CD14-positive monocyte (primary cell): ENCODE data around the gene NEU1. TPM values are rescaled to one million over a fixed set of nuclear protein-coding genes. Genes with fewer than 3 reads are reported as not detected.

ENCODE experiments used
- DNase-seq, 3 donors: peaks; one replicate each; pipeline ENCODE4 v3.0.0-alpha.2; 2011 to 2022
- H2AFZ ChIP-seq: 2 replicates; pipeline ENCODE4 v1.6.0; 2012; ENCODE audit warnings: mild to moderate bottlenecking, low read depth, low read length, inconsistent platforms; ENCODE audit not compliant: insufficient read depth, poor library complexity, severe bottlenecking
- H3K27ac ChIP-seq, 2 donors: 1 replicate in 1 of 2; 2 replicates in 1 of 2; pipeline ENCODE4 v1.5.1; 2012 to 2013; ENCODE audit warnings: low read length in 2 of 2, control low read depth in 1 of 2, inconsistent platforms in 1 of 2, low read depth in 1 of 2, mild to moderate bottlenecking in 1 of 2
- H3K27me3 ChIP-seq, 2 donors: one replicate each; pipeline versions ENCODE4 v1.6.0 to v1.6.1; 2011 to 2013; ENCODE audit warnings: low read length in 2 of 2; ENCODE audit not compliant: control insufficient read depth in 2 of 2, insufficient read depth in 2 of 2
- H3K36me3 ChIP-seq, 2 donors: replicated peaks in 1 of 2; 1 replicate in 1 of 2; 2 replicates in 1 of 2; pipeline versions ENCODE4 v1.5.1 to v1.6.1; 2012 to 2013; ENCODE audit warnings: low read length in 2 of 2, control low read depth in 1 of 2, inconsistent platforms in 1 of 2, mild to moderate bottlenecking in 1 of 2; ENCODE audit not compliant: insufficient read depth in 2 of 2, control insufficient read depth in 1 of 2
- H3K4me1 ChIP-seq, 2 donors: 1 replicate in 1 of 2; 2 replicates in 1 of 2; pipeline versions ENCODE4 v1.5.1 to v1.6.1; 2012 to 2013; ENCODE audit warnings: low read length in 2 of 2, control low read depth in 1 of 2, inconsistent platforms in 1 of 2, mild to moderate bottlenecking in 1 of 2, moderate library complexity in 1 of 2; ENCODE audit not compliant: insufficient read depth in 2 of 2, control insufficient read depth in 1 of 2
- H3K4me2 ChIP-seq: replicated peaks from 2 replicates; pipeline ENCODE3; 2012; ENCODE audit warnings: low read length, moderate library complexity, mild to moderate bottlenecking; ENCODE audit not compliant: poor library complexity, severe bottlenecking; ENCODE audit errors: extremely low read depth
- H3K4me3 ChIP-seq, 3 experiments: fragments of 200-600 bp in 1 of 3; sonication (generic) in 1 of 3; replicated peaks in 1 of 3; 1 replicate in 2 of 3; 2 replicates in 1 of 3; pipeline ENCODE4 v1.5.1; 2011 to 2013; ENCODE audit warnings: low read length in 3 of 3, mild to moderate bottlenecking in 3 of 3, control low read depth in 2 of 3, low read depth in 2 of 3, inconsistent platforms in 1 of 3, moderate library complexity in 1 of 3
- H3K79me2 ChIP-seq: 2 replicates; pipeline ENCODE4 v1.6.0; 2012; ENCODE audit warnings: mild to moderate bottlenecking, control low read depth, inconsistent platforms, low read length, moderate library complexity; ENCODE audit not compliant: insufficient read depth
- H3K9ac ChIP-seq: 2 replicates; pipeline ENCODE4 v1.6.0; 2017; ENCODE audit warnings: low read length, mild to moderate bottlenecking; ENCODE audit not compliant: insufficient read depth, poor library complexity, severe bottlenecking
- H3K9me3 ChIP-seq, 2 donors: replicated peaks in 1 of 2; 1 replicate in 1 of 2; 2 replicates in 1 of 2; pipeline versions ENCODE4 v1.5.1 to v1.6.1; 2012 to 2013; ENCODE audit warnings: low read length in 2 of 2, control low read depth in 1 of 2; ENCODE audit not compliant: control insufficient read depth in 1 of 2, insufficient read depth in 1 of 2
- H4K20me1 ChIP-seq: 2 replicates; pipeline ENCODE4 v1.6.0; 2012; ENCODE audit warnings: mild to moderate bottlenecking, low read length, control low read depth, moderate library complexity; ENCODE audit not compliant: insufficient read depth
- H3K27ac Mint-ChIP-seq, 7 donors: one replicate each; pipeline ENCODE4 v1.8.0; 2020; ENCODE audit warnings: mild to moderate bottlenecking in 7 of 7, mixed read lengths in 7 of 7, moderate library complexity in 6 of 7, inconsistent platforms in 2 of 7
- H3K27me3 Mint-ChIP-seq, 3 donors: one replicate each; pipeline ENCODE4 v1.8.0; 2021 to 2022; ENCODE audit warnings: low read depth in 3 of 3, mild to moderate bottlenecking in 3 of 3, mixed read lengths in 3 of 3, moderate library complexity in 3 of 3, inconsistent platforms in 1 of 3
- H3K36me3 Mint-ChIP-seq, 2 donors: one replicate each; pipeline ENCODE4 v1.8.0; 2020; ENCODE audit warnings: mixed read lengths in 2 of 2, inconsistent platforms in 1 of 2, mild to moderate bottlenecking in 1 of 2
- H3K4me1 Mint-ChIP-seq: one replicate; pipeline ENCODE4 v1.8.0; 2020; ENCODE audit warnings: mild to moderate bottlenecking, mixed read lengths
- H3K4me3 Mint-ChIP-seq, 2 donors: one replicate each; pipeline ENCODE4 v1.8.0; 2020; ENCODE audit warnings: mild to moderate bottlenecking in 2 of 2, mixed read lengths in 2 of 2, moderate library complexity in 1 of 2
- H3K9me3 Mint-ChIP-seq, 7 donors: one replicate each; pipeline ENCODE4 v1.8.0; 2020 to 2022; ENCODE audit warnings: mixed read lengths in 7 of 7, mild to moderate bottlenecking in 6 of 7, moderate library complexity in 6 of 7, inconsistent platforms in 2 of 7
- WGBS: methylation state at CpG from one replicate; pipeline ENCODE4 v1.1.5; 2013; ENCODE audit warnings: missing lambda C conversion rate; ENCODE audit not compliant: insufficient coverage; 5-methylcytosine and 5-hydroxymethylcytosine counted together
- intact Hi-C, 2 donors: fragments of 100-400 bp; cut with micrococcal nuclease; formaldehyde crosslinking; loops; one replicate each; pipeline versions ENCODE4 v1.15.0 to v1.15.1; 2023
- polyA plus RNA-seq, 3 donors: library from polyadenylated mRNA; depleted of rRNA in 1 of 3; unstranded in 2 of 3; stranded (reverse) in 1 of 3; fragments of 300-500 nt in 2 of 3; fragments of >200 nt in 1 of 3; fragmentation: Illumina TruSeq in 2 of 3; gene quantifications; 1 replicate in 2 of 3; 2 replicates in 1 of 3; pipeline ENCODE4 v1.2.3, GENCODE V29; 2012 to 2021
- TF ChIP-seq, protein P1 (sequence below): fragments of 200-600 bp; IDR thresholded peaks from one replicate; pipeline ENCODE4 v1.8.0; 2022; ENCODE audit warnings: antibody characterized with exemption, mild to moderate bottlenecking

Gene NEU1
- polyA plus RNA-seq, 3 donors, result 70.2 to 89.5 (median 81.8) TPM

DNA sequence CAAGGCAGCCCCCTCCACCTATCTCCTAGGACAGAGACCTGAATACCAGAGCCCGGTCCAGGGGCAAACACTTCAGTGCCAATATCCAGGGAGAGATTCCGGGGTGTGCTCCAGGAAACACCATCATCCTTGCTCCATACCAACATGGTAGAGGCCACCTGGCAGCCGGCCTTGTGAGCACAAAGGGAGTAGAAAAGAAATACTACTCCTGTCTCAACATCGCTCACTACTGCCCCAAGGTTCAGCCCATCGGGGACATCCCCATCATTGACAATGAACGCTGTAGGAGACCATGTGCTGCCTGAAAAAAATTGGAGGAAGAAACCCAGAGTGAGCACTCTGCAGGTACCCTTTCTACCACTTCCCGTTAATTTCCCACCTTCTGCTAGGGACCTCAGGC, 1.5 kb downstream of the NEU1 start:
- Histone ChIP-seq H3K4me3 (no peak overlapping the region), H2AFZ (no peak overlapping the region), H4K20me1 (peaks cover 6% of the 10 kb centered on the region), H3K4me2 (no peak overlapping the region), H3K27me3 (no peaks in the 10 kb centered on the region), H3K4me1 (peaks cover 22 to 28% of the 10 kb centered on the region in 2 donors), H3K9ac (no peak overlapping the region), H3K27ac (no peak overlapping the region), H3K36me3 (peaks cover 36 to 47% of the 10 kb centered on the region in 2 donors), H3K79me2 (peaks cover 16% of the 10 kb centered on the region), H3K9me3 (no peaks in the 10 kb centered on the region)
- no peak for DNase-seq
- Mint-ChIP-seq H3K36me3 (peaks cover 35 to 53% of the 10 kb centered on the region in 2 donors), H3K4me1 (peaks cover 23% of the 10 kb centered on the region), H3K27ac (peak overlapping the region in 3 of 7 donors; percentile 7 to 50 (median 28)), H3K27me3 (peaks cover 0 to 2% (median 2%) of the 10 kb centered on the region in 3 donors), H3K9me3 (peaks cover 0 to 2% (median 0%) of the 10 kb centered on the region in 7 donors), H3K4me3 (no peak overlapping the region)
- intact Hi-C loops, result loop anchor here (5.0 to 10.0 kb wide), 2 partner anchors 36 to 316 kb away; partner anchors contain the start of genes ATP6V1G2 (in 1 of the 2), DDX39B (in 1 of the 2), EHMT2 (in 1 of the 2) and NFKBIL1 (in 1 of the 2)
- 93% methylated on average over 3 of the region's 7 CpGs for WGBS
- TF ChIP-seq, protein P1, sequence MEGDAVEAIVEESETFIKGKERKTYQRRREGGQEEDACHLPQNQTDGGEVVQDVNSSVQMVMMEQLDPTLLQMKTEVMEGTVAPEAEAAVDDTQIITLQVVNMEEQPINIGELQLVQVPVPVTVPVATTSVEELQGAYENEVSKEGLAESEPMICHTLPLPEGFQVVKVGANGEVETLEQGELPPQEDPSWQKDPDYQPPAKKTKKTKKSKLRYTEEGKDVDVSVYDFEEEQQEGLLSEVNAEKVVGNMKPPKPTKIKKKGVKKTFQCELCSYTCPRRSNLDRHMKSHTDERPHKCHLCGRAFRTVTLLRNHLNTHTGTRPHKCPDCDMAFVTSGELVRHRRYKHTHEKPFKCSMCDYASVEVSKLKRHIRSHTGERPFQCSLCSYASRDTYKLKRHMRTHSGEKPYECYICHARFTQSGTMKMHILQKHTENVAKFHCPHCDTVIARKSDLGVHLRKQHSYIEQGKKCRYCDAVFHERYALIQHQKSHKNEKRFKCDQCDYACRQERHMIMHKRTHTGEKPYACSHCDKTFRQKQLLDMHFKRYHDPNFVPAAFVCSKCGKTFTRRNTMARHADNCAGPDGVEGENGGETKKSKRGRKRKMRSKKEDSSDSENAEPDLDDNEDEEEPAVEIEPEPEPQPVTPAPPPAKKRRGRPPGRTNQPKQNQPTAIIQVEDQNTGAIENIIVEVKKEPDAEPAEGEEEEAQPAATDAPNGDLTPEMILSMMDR, result no peak

DNA sequence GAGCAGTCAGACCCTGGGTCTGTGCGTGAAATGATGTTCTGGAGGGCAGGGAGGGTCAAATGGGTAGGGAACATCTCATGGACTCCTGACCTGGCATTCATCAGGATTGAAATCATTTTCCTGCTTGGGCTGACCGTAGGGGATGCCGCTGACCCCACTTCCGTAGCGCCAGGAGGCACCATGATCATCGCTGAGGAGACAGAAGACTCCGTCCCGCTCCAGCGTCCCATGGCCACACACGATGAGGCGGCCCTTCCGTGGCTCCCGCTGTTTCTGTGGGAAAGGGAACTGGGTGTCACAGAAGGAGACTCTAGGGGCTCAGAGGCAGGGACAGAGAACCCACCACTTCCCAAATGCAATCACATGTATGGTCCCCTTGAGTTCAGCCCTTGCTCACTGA, 2.3 kb downstream of the NEU1 start:
- no peak overlapping the region for H3K4me3 ChIP-seq
- H3K27me3 Mint-ChIP-seq, result peaks cover 0 to 2% (median 2%) of the 10 kb centered on the region in 3 donors
- peaks cover 22 to 28% of the 10 kb centered on the region in 2 donors for H3K4me1 ChIP-seq
- intact Hi-C loops, result loop anchor here (5.0 to 10.0 kb wide), 2 partner anchors 37 to 316 kb away; partner anchors contain the start of genes ATP6V1G2 (in 1 of the 2), DDX39B (in 1 of the 2), EHMT2 (in 1 of the 2) and NFKBIL1 (in 1 of the 2)
- peaks cover 16% of the 10 kb centered on the region for H3K79me2 ChIP-seq
- TF ChIP-seq, protein P1, result no peak
- no peak overlapping the region for H3K4me2 ChIP-seq
- H4K20me1 ChIP-seq, result peaks cover 6% of the 10 kb centered on the region
- H3K27me3 ChIP-seq, result no peaks in the 10 kb centered on the region
- DNase-seq, result no peak
- peaks cover 35 to 58% of the 10 kb centered on the region in 2 donors for H3K36me3 Mint-ChIP-seq
- H3K9me3 Mint-ChIP-seq, result peaks cover 0 to 5% (median 0%) of the 10 kb centered on the region in 7 donors
- H3K36me3 ChIP-seq, result peaks cover 36 to 47% of the 10 kb centered on the region in 2 donors
- no peaks in the 10 kb centered on the region for H3K9me3 ChIP-seq
- no peak overlapping the region for H3K27ac Mint-ChIP-seq
- no peak overlapping the region for H2AFZ ChIP-seq
- no peak overlapping the region for H3K27ac ChIP-seq
- H3K9ac ChIP-seq, result no peak overlapping the region
- H3K4me3 Mint-ChIP-seq, result no peak overlapping the region
- 99% methylated on average over 13 of the region's 13 CpGs for whole genome bisulfite sequencing
- peaks cover 23% of the 10 kb centered on the region for H3K4me1 Mint-ChIP-seq
